Caco-2 (cell line): ENCODE results near the gene HOXC13. TPM values are rescaled to one million over a fixed set of nuclear protein-coding genes. Genes with fewer than 3 reads are reported as not detected.

ENCODE experiments used
- BruUV-seq: library from RNA; stranded (reverse); fragments of 400-500 nt; replicated peaks from 2 replicates; lab custom pipeline; 2021; lab: Mats Ljungman, UMichigan
- CTCF ChIA-PET: fragments of 300-600 bp; sonication (Branson Sonifier 250); formaldehyde crosslinking; loops from one replicate; lab custom pipeline; 2022; ENCODE audit warnings: antibody characterized with exemption; lab: Charles Lee
- POLR2A ChIA-PET: fragments of 300-600 bp; sonication (Branson Sonifier 250); formaldehyde crosslinking; loops from one replicate; lab custom pipeline; 2022; ENCODE audit warnings: antibody characterized with exemption; lab: Charles Lee
- DNase-seq, 2 experiments: peaks; one replicate each; pipeline versions ENCODE4 v3.0.0 to v3.0.0-alpha.2; 2020 to 2022
- H3K27me3 ChIP-seq: replicated peaks from 2 replicates; pipeline ENCODE4 v1.6.0; 2011; ENCODE audit warnings: low read length; ENCODE audit not compliant: control insufficient read depth, insufficient read depth
- H3K36me3 ChIP-seq: 2 replicates; pipeline ENCODE4 v1.5.1; 2011; ENCODE audit warnings: low read length; ENCODE audit not compliant: control insufficient read depth, insufficient read depth
- H3K4me1 ChIP-seq: fragments of 250-450 bp; sonication (Bioruptor Pico); 2 replicates; pipeline ENCODE4 v1.5.1; 2020; ENCODE audit warnings: mild to moderate bottlenecking
- H3K4me3 ChIP-seq: 2 replicates; pipeline ENCODE4 v1.5.1; 2011; ENCODE audit warnings: low read depth, mild to moderate bottlenecking, control low read depth, low read length
- H3K9me3 ChIP-seq: fragments of 250-450 bp; sonication (Bioruptor Pico); 2 replicates; pipeline ENCODE4 v1.5.1; 2020; ENCODE audit warnings: mild to moderate bottlenecking, moderate library complexity
- H3K27ac Mint-ChIP-seq: one replicate; pipeline ENCODE4 v1.8.0; 2022; ENCODE audit warnings: mixed read lengths; ENCODE audit not compliant: unreplicated experiment
- H3K27me3 Mint-ChIP-seq: one replicate; pipeline ENCODE4 v1.8.0; 2022; ENCODE audit warnings: mixed read lengths; ENCODE audit not compliant: insufficient read depth, unreplicated experiment
- H3K36me3 Mint-ChIP-seq: one replicate; pipeline ENCODE4 v1.8.0; 2022; ENCODE audit warnings: mild to moderate bottlenecking, mixed read lengths; ENCODE audit not compliant: insufficient read depth, unreplicated experiment
- H3K4me1 Mint-ChIP-seq: one replicate; pipeline ENCODE4 v1.8.0; 2022; ENCODE audit warnings: low read depth, mixed read lengths; ENCODE audit not compliant: unreplicated experiment
- H3K4me3 Mint-ChIP-seq: one replicate; pipeline ENCODE4 v1.8.0; 2022; ENCODE audit warnings: mild to moderate bottlenecking, moderate library complexity, mixed read lengths; ENCODE audit not compliant: unreplicated experiment
- H3K9me3 Mint-ChIP-seq: one replicate; pipeline ENCODE4 v1.8.0; 2022; ENCODE audit warnings: mixed read lengths; ENCODE audit not compliant: unreplicated experiment
- intact Hi-C: fragments of 100-400 bp; cut with micrococcal nuclease; formaldehyde crosslinking; loops from one replicate; pipeline ENCODE4 v1.10.0; 2022; ENCODE audit not compliant: unreplicated experiment
- total RNA-seq: library from RNA; stranded (reverse); gene quantifications from 2 replicates; pipeline ENCODE4 v1.2.3, GENCODE V29; 2022
- TF ChIP-seq, protein P1 (sequence below), 2 experiments: fragments of 200-600 bp in 1 of 2; IDR thresholded peaks; 1 replicate in 1 of 2; 2 replicates in 1 of 2; pipeline versions ENCODE4 v1.5.1 to v1.8.0; 2011 to 2022; ENCODE audit warnings: antibody characterized with exemption in 1 of 2, control low read depth in 1 of 2, inconsistent platforms in 1 of 2, low read depth in 1 of 2, low read length in 1 of 2, mild to moderate bottlenecking in 1 of 2, moderate library complexity in 1 of 2; ENCODE audit not compliant: insufficient read depth in 1 of 2, severe bottlenecking in 1 of 2, unreplicated experiment in 1 of 2

HOXC13 gene
- total RNA-seq, 1 experiment from 2014 or later = 6.4 TPM

DNA sequence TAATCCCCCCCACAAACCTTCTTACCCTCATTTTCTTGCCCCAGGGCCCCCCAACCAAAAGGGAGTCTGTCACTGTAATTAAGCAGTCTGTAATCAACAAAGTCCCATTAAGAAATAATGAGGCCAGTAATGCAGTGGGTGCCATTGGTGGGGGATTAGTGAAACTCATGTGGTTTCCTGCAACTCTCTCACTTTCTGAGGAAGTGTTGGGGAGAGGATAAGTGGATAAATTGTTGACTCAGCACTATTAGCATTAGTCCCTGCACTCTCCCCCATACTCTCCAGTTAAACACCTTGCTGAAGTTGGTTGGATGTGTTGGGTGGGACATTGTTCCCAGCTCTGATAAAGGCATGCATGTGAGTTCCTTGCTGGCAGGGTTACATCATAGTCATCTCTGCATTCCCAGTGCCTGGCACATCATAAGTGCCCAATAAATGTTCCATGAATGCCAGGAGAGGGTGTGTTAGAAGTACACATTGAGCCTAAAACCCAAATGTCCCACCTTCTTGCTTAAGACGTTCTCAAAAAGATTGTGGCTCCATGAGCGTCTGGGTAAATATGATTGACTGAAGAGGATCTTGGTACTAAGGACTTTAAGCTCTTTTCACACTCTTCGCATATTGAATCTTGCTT is 45.8 kb upstream of the HOXC13 start:
- Mint-ChIP-seq H3K4me1 (no peaks in the 10 kb centered on the region), H3K27me3 (peaks cover 13% of the 10 kb centered on the region), H3K4me3 (no peak overlapping the region), H3K27ac (no peak overlapping the region), H3K9me3 (no peaks in the 10 kb centered on the region), H3K36me3 (no peaks in the 10 kb centered on the region)
- POLR2A ChIA-PET = no interaction called here
- Histone ChIP-seq H3K36me3 (no peaks in the 10 kb centered on the region), H3K27me3 (no peaks in the 10 kb centered on the region), H3K4me1 (no peaks in the 10 kb centered on the region), H3K4me3 (no peak overlapping the region), H3K9me3 (no peaks in the 10 kb centered on the region)
- intact Hi-C loops = no loop called here
- BruUV-seq = no TSS peak
- CTCF ChIA-PET = no interaction called here
- DNase-seq = no peak
- TF ChIP-seq, protein P1, sequence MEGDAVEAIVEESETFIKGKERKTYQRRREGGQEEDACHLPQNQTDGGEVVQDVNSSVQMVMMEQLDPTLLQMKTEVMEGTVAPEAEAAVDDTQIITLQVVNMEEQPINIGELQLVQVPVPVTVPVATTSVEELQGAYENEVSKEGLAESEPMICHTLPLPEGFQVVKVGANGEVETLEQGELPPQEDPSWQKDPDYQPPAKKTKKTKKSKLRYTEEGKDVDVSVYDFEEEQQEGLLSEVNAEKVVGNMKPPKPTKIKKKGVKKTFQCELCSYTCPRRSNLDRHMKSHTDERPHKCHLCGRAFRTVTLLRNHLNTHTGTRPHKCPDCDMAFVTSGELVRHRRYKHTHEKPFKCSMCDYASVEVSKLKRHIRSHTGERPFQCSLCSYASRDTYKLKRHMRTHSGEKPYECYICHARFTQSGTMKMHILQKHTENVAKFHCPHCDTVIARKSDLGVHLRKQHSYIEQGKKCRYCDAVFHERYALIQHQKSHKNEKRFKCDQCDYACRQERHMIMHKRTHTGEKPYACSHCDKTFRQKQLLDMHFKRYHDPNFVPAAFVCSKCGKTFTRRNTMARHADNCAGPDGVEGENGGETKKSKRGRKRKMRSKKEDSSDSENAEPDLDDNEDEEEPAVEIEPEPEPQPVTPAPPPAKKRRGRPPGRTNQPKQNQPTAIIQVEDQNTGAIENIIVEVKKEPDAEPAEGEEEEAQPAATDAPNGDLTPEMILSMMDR (IDR thresholded peaks at IDR 0.05; ENCODE audit: insufficient read depth in 1 of 2, low read depth in 1 of 2, low read length in 1 of 2, severe bottlenecking in 1 of 2, unreplicated experiment in 1 of 2) = no peak

DNA sequence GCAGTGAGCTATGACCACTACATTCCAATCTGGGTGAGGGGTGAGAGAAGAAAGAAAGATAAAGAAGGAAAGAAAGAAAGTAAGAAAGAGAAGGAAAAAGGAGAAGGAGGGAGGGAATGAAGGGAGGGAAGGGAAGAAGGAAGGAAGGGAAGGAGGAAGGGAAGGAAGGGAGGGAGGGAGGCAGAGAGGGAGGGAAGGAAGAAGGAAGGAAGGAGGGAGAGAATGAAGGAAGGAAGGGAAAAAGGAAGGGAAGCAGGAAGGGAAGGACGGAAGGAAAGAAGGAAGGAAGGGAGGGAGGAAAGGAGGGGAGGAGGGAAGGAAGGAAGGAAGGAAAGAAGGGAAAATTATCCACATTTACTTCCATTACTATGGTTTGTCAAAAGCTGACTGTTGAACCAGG is 39.4 kb upstream of the HOXC13 start:
- intact Hi-C loops = no loop called here
- Histone ChIP-seq H3K36me3 (no peaks in the 10 kb centered on the region; the same call in 1 of the 2 replicates), H3K27me3 (no peaks in the 10 kb centered on the region; the same call in 1 of the 2 replicates), H3K4me1 (no peaks in the 10 kb centered on the region), H3K4me3 (no peak overlapping the region), H3K9me3 (no peaks in the 10 kb centered on the region)
- Mint-ChIP-seq H3K4me3 (no peak overlapping the region), H3K9me3 (no peaks in the 10 kb centered on the region), H3K27me3 (peaks cover 14% of the 10 kb centered on the region), H3K27ac (no peak overlapping the region), H3K4me1 (no peaks in the 10 kb centered on the region), H3K36me3 (no peaks in the 10 kb centered on the region)
- TF ChIP-seq, protein P1 (IDR thresholded peaks at IDR 0.05; ENCODE audit: insufficient read depth in 1 of 2, low read depth in 1 of 2, low read length in 1 of 2, severe bottlenecking in 1 of 2, unreplicated experiment in 1 of 2) = no peak
- ChIA-PET CTCF (no interaction called here), POLR2A (no interaction called here)
- no peak for DNase-seq
- no TSS peak for BruUV-seq

DNA sequence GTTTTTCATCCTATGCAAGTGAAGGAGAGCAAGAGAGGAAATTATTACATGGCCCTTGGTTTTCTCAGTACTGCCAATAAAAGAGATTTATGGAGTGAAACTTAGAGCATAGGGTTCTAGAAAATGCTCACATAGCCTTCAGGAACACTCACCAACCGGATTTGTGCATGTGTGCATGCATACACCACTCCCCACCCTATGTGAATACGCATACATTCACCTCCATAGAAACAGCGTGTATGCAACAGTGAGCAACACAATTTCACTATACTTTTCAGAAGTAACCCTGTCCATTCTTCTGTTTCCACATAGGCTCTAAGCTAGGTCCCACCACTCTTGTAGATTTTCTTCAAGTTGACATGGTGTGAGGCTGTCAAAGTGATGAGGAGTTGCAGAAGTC is 31.5 kb upstream of the HOXC13 start:
- TF ChIP-seq, protein P1 (IDR thresholded peaks at IDR 0.05; ENCODE audit: insufficient read depth in 1 of 2, low read depth in 1 of 2, low read length in 1 of 2, severe bottlenecking in 1 of 2, unreplicated experiment in 1 of 2) = no peak
- H3K4me3 Mint-ChIP-seq = no peak overlapping the region
- H3K4me1 Mint-ChIP-seq = no peaks in the 10 kb centered on the region
- H3K9me3 Mint-ChIP-seq = no peaks in the 10 kb centered on the region
- no peaks in the 10 kb centered on the region for H3K4me1 ChIP-seq
- H3K36me3 ChIP-seq = no peaks in the 10 kb centered on the region
- no peaks in the 10 kb centered on the region for H3K36me3 Mint-ChIP-seq
- intact Hi-C loops = no loop called here
- no peaks in the 10 kb centered on the region for H3K27me3 ChIP-seq
- H3K9me3 ChIP-seq = no peaks in the 10 kb centered on the region
- H3K27ac Mint-ChIP-seq = no peak overlapping the region
- CTCF ChIA-PET = no interaction called here
- peaks cover 8% of the 10 kb centered on the region for H3K27me3 Mint-ChIP-seq
- no TSS peak for BruUV-seq
- no peak for DNase-seq
- H3K4me3 ChIP-seq = no peak overlapping the region
- POLR2A ChIA-PET = no interaction called here
